OCI-LY3 (cell line): ENCODE results near the gene PIGS.
"Not testable (repeated sequence)": the region's sequence is repeated elsewhere in the genome, so short reads cannot be mapped to it uniquely, and the experiment has no call there.

Experiments
- CTCF ChIP-seq: fragments of 200-600, 300-600 bp; sonication (generic); IDR thresholded peaks from 2 replicates; pipeline ENCODE4 v1.5.1; 2014; ENCODE audit warnings: antibody characterized with exemption, low read length, low read depth
- EZH2phosphoT487 ChIP-seq: fragments of 200-600 bp; shearing (Covaris generic); IDR thresholded peaks from 2 replicates; pipeline ENCODE4 v1.6.1; 2018; ENCODE audit warnings: antibody characterized with exemption, mixed run types, low read depth

GRCh38 chr17:28604031-28604430 lies 32.7 kb upstream of the PIGS start:
- TF ChIP-seq CTCF, EZH2phosphoT487: not testable (repeated sequence)
